ENCODE results near the gene ST6GALNAC6. TPM values are rescaled to one million over a fixed set of nuclear protein-coding genes. Genes with fewer than 3 reads are reported as not detected.
A peak's percentile ranks its signal among the peaks of the same experiment; 100 is the strongest.
"Not testable (repeated sequence)": the region's sequence is repeated elsewhere in the genome, so short reads cannot be mapped to it uniquely, and the experiment has no call there.

ST6GALNAC6 gene
- total and polyA plus RNA-seq, 2 experiments from 2014 or later = 53.0 to 73.4 TPM

- DNase-seq (ENCODE audit: low read depth in 1 of 2, low spot score in 1 of 2) = peak in 1 of 2 donors; percentile 47
- no peaks in the 10 kb centered on the region for H3K27me3 ChIP-seq
- H3K9me3 ChIP-seq (ENCODE audit: low read depth) = no peaks in the 10 kb centered on the region
- peaks cover 12% of the 10 kb centered on the region for H3K4me1 ChIP-seq (ENCODE audit: low read depth)
- no peak overlapping the region for H3K27ac ChIP-seq
- no peak overlapping the region for H3K4me3 ChIP-seq
- no peaks in the 10 kb centered on the region for H3K36me3 ChIP-seq
- no peak for TF ChIP-seq CTCF (IDR thresholded peaks at IDR 0.05; ENCODE audit: low read depth, low read length)
Observed at GRCh38 chr9:127846443-127847177, 52.8 kb downstream of the ST6GALNAC6 start.

GRCh38 chr9:127845619-127846018 is 53.8 kb downstream of the ST6GALNAC6 start:
- not testable (repeated sequence) for H3K36me3 ChIP-seq; DNase-seq (ENCODE audit: low read depth in 1 of 2, low spot score in 1 of 2); H3K9me3 ChIP-seq (ENCODE audit: low read depth); H3K27me3 ChIP-seq; H3K4me3 ChIP-seq; H3K27ac ChIP-seq
- H3K4me1 ChIP-seq (ENCODE audit: low read depth) = peaks cover 12% of the 10 kb centered on the region

- TF ChIP-seq CTCF (IDR thresholded peaks at IDR 0.05; ENCODE audit: low read depth, low read length) = no peak
- Histone ChIP-seq H3K36me3 (no peaks in the 10 kb centered on the region), H3K4me3 (no peak overlapping the region), H3K4me1 (ENCODE audit: low read depth) (peaks cover 12% of the 10 kb centered on the region), H3K27ac (peak overlapping the region; percentile 58), H3K27me3 (no peaks in the 10 kb centered on the region), H3K9me3 (ENCODE audit: low read depth) (no peaks in the 10 kb centered on the region)
- DNase-seq (ENCODE audit: low read depth in 1 of 2, low spot score in 1 of 2) = peak in 1 of 2 donors; percentile 90
Observed at GRCh38 chr9:127844821-127845359, 54.5 kb downstream of the ST6GALNAC6 start.

- Histone ChIP-seq H3K9me3 (ENCODE audit: low read depth) (no peaks in the 10 kb centered on the region), H3K4me3 (no peak overlapping the region), H3K36me3 (no peaks in the 10 kb centered on the region), H3K27me3 (no peaks in the 10 kb centered on the region), H3K27ac (no peak overlapping the region), H3K4me1 (ENCODE audit: low read depth) (peaks cover 24% of the 10 kb centered on the region)
- no peak for TF ChIP-seq CTCF (IDR thresholded peaks at IDR 0.05; ENCODE audit: low read depth, low read length)
- DNase-seq (ENCODE audit: low read depth in 1 of 2, low spot score in 1 of 2) = no peak
Observed at GRCh38 chr9:127841087-127841835, 58.1 kb downstream of the ST6GALNAC6 start.

GRCh38 chr9:127838375-127839078 is 60.9 kb downstream of the ST6GALNAC6 start:
- no peak for TF ChIP-seq CTCF (IDR thresholded peaks at IDR 0.05; ENCODE audit: low read depth, low read length)
- Histone ChIP-seq H3K36me3 (no peaks in the 10 kb centered on the region), H3K9me3 (ENCODE audit: low read depth) (no peaks in the 10 kb centered on the region), H3K4me1 (ENCODE audit: low read depth) (peaks cover 34% of the 10 kb centered on the region), H3K27ac (peak overlapping the region; percentile 66), H3K27me3 (no peaks in the 10 kb centered on the region), H3K4me3 (no peak overlapping the region)
- DNase-seq (ENCODE audit: low read depth in 1 of 2, low spot score in 1 of 2) = peak in 1 of 2 donors; percentile 94
